Osteocyte (in vitro differentiated cells): Measurements from ENCODE around the gene TIGD4. TPM values are rescaled to one million over a fixed set of nuclear protein-coding genes. Genes with fewer than 3 reads are reported as not detected.

ENCODE experiments used
- DNase-seq: peaks from one replicate; pipeline ENCODE4 v3.0.0; 2021; ENCODE audit warnings: mixed read lengths; ENCODE audit not compliant: unreplicated experiment; ENCODE audit errors: extremely low spot score
- H3K27ac Mint-ChIP-seq: one replicate; pipeline ENCODE4 v1.8.0; 2021; ENCODE audit warnings: mild to moderate bottlenecking, mixed read lengths; ENCODE audit not compliant: unreplicated experiment
- H3K27me3 Mint-ChIP-seq: one replicate; pipeline ENCODE4 v1.8.0; 2021; ENCODE audit warnings: mixed read lengths; ENCODE audit not compliant: unreplicated experiment
- H3K36me3 Mint-ChIP-seq: one replicate; pipeline ENCODE4 v1.8.0; 2021; ENCODE audit warnings: mixed read lengths; ENCODE audit not compliant: unreplicated experiment
- H3K4me1 Mint-ChIP-seq: one replicate; pipeline ENCODE4 v1.8.0; 2021; ENCODE audit warnings: mixed read lengths; ENCODE audit not compliant: unreplicated experiment
- H3K4me3 Mint-ChIP-seq: one replicate; pipeline ENCODE4 v1.8.0; 2021; ENCODE audit warnings: mild to moderate bottlenecking, moderate library complexity, mixed read lengths; ENCODE audit not compliant: unreplicated experiment
- H3K9me3 Mint-ChIP-seq: one replicate; pipeline ENCODE4 v1.8.0; 2021; ENCODE audit warnings: mixed read lengths; ENCODE audit not compliant: unreplicated experiment
- total RNA-seq: library from RNA; stranded (reverse); gene quantifications from 2 replicates; pipeline ENCODE4 v1.2.1, GENCODE V29; 2021
- TF ChIP-seq, protein P1 (sequence below): fragments of 200-600 bp; sonication (generic); IDR thresholded peaks from 2 replicates; pipeline ENCODE4 v1.5.0; 2021; ENCODE audit warnings: antibody characterized with exemption, mild to moderate bottlenecking, moderate library complexity

Gene TIGD4
- total RNA-seq, 1 donor from 2014 or later, result 0.19 TPM

DNA sequence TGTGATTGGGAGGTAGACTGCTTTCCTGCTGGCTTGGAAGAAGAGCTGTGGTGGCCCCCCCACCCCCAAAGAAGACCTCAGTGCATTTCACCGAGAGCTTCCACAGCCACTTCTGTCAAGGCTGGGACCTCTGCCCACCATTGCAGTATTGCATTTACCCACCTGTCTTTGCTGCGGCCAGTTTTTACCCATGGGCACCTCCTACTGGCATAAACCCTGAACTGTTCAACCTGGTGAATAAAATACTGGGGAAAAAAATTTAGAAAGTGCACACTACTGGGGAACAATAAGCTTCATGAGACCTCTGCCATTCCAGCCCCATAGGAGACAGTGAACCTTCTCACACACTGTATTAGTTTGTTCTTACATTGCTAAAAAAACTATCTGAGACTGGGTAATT, 40.5 kb upstream of the TIGD4 start:
- peaks cover 36% of the 10 kb centered on the region for H3K36me3 Mint-ChIP-seq

DNA sequence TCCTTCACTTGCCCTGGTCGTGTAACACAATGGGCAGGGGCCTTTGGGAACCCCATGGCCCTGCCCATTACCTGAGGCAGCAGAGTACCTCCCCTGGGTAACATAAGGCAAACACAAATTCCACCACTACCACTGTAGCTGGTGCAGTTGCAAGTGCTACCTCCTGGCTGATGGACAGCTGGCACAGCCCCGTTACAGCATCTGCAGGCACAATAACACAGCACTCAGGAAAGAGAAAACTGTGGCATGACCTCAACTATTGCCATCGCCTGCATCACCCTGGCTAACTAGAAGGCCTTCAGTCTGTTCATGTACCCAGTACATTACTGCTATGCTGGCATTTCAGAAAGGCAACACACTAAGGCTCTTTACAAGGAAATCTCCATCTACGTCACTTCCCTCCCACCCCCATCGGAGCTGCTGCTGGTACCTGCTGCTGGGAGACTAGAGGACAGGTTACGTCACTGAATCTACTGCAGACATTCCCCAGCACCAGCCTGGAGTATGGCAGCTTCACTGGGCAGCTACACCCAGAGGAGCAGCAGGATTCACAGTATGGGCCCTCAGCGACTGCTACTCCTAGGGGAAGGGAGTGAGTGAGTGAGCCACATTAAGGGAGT, 39.6 kb upstream of the TIGD4 start:
- DNase-seq, result no peak
- H3K27me3 Mint-ChIP-seq, result no peaks in the 10 kb centered on the region
- no peaks in the 10 kb centered on the region for H3K4me1 Mint-ChIP-seq

More for the DNA sequence above, 40.5 kb upstream of the TIGD4 start:
- H3K4me1 Mint-ChIP-seq, result no peaks in the 10 kb centered on the region
- H3K4me3 Mint-ChIP-seq, result no peak overlapping the region
- no peak overlapping the region for H3K27ac Mint-ChIP-seq
- no peak for DNase-seq
- TF ChIP-seq, protein P1, sequence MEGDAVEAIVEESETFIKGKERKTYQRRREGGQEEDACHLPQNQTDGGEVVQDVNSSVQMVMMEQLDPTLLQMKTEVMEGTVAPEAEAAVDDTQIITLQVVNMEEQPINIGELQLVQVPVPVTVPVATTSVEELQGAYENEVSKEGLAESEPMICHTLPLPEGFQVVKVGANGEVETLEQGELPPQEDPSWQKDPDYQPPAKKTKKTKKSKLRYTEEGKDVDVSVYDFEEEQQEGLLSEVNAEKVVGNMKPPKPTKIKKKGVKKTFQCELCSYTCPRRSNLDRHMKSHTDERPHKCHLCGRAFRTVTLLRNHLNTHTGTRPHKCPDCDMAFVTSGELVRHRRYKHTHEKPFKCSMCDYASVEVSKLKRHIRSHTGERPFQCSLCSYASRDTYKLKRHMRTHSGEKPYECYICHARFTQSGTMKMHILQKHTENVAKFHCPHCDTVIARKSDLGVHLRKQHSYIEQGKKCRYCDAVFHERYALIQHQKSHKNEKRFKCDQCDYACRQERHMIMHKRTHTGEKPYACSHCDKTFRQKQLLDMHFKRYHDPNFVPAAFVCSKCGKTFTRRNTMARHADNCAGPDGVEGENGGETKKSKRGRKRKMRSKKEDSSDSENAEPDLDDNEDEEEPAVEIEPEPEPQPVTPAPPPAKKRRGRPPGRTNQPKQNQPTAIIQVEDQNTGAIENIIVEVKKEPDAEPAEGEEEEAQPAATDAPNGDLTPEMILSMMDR, result no peak
- H3K27me3 Mint-ChIP-seq, result no peaks in the 10 kb centered on the region
- peaks cover 34% of the 10 kb centered on the region for H3K9me3 Mint-ChIP-seq

DNA sequence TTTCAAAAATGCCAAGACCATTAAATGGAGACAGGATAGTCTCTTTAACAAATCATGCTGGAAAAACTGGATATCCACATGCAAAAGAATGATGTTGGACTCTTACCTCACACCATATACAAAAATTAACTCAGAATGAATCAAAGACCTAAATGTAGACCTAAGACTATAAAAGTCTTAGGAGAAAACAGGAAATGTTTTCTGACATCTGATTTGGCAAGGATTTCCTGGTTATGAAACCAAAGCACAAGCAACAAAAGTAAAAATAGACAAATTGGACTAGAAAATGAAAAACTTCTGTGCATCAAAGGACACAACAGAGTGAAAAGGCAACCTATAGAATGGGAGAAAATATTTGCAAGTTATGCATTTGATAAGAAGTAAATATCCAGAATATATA, 37.8 kb upstream of the TIGD4 start:
- Mint-ChIP-seq H3K27me3 (no peaks in the 10 kb centered on the region), H3K9me3 (peaks cover 32% of the 10 kb centered on the region), H3K4me1 (no peaks in the 10 kb centered on the region), H3K36me3 (peaks cover 54% of the 10 kb centered on the region), H3K27ac (no peak overlapping the region), H3K4me3 (no peak overlapping the region)
- no peak for DNase-seq
- TF ChIP-seq, protein P1, result no peak

More for the DNA sequence above, 39.6 kb upstream of the TIGD4 start:
- TF ChIP-seq, protein P1, result no peak
- peaks cover 43% of the 10 kb centered on the region for H3K36me3 Mint-ChIP-seq
- H3K4me3 Mint-ChIP-seq, result no peak overlapping the region
- no peak overlapping the region for H3K27ac Mint-ChIP-seq
- H3K9me3 Mint-ChIP-seq, result peaks cover 27% of the 10 kb centered on the region

DNA sequence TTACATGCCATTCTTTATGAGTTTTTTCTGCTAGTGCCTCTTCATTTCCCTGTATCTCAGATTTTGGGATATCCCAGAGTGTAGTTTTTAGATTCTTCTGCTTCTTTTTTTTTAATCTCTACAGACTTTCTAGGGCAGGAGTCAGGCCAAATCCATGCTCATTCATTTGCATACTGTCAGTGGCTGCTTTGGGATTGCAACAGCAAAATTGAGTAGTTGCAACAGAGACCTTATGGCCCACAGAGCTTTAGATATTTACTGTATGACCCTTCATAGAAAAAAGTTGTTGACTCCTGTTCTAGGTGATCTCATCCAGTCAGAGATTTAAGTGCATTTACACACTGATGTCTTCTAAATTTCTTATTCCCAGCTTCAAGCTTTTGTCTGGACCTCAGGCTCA, 35.5 kb upstream of the TIGD4 start:
- Mint-ChIP-seq H3K4me3 (no peak overlapping the region), H3K27ac (no peak overlapping the region), H3K27me3 (no peaks in the 10 kb centered on the region), H3K4me1 (no peaks in the 10 kb centered on the region), H3K36me3 (peaks cover 48% of the 10 kb centered on the region), H3K9me3 (peaks cover 26% of the 10 kb centered on the region)
- no peak for DNase-seq
- TF ChIP-seq, protein P1, result no peak

DNA sequence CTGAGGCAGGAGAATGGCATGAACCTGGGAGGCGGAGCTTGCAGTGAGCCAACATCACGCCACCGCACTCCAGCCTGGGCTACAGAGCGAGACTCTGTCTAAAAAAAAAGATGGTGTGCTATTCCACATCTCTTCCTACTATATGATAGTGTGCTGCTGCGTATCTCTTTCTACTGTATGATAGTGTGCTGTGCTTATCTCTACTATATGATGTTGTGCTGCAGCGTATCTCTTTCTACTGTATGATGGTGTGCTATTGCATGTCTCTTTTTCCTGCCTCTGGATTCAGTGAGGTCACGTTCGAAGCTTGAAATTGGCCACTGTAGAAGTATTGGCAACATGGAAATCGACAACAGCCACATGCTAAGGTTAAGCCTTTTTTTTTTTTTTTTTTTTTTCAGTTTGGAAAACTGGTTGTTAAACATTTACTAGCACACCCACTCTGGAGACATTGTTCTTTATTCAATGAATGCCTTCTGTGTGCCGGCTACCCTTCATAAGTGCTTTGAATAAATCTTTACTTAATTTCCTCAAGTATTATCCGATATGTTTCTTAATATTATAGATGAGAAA, 31.3 kb upstream of the TIGD4 start:
- peaks cover 14% of the 10 kb centered on the region for H3K9me3 Mint-ChIP-seq
- no peak for DNase-seq
- H3K27ac Mint-ChIP-seq, result no peak overlapping the region
- TF ChIP-seq, protein P1, result no peak
- H3K4me1 Mint-ChIP-seq, result peaks cover 14% of the 10 kb centered on the region
- no peaks in the 10 kb centered on the region for H3K27me3 Mint-ChIP-seq
- H3K36me3 Mint-ChIP-seq, result peaks cover 32% of the 10 kb centered on the region
- no peak overlapping the region for H3K4me3 Mint-ChIP-seq
